Retina (tissue), 1 donor: ENCODE measurements around the gene EXOC4.

Experiments
- DNase-seq: peaks from one replicate; pipeline ENCODE4 v3.0.0-alpha.2; 2016

The EXOC4 gene

GRCh38 chr7:134058980-134059379 lies 806.1 kb downstream of the EXOC4 start:
- no peak for DNase-seq

DNA sequence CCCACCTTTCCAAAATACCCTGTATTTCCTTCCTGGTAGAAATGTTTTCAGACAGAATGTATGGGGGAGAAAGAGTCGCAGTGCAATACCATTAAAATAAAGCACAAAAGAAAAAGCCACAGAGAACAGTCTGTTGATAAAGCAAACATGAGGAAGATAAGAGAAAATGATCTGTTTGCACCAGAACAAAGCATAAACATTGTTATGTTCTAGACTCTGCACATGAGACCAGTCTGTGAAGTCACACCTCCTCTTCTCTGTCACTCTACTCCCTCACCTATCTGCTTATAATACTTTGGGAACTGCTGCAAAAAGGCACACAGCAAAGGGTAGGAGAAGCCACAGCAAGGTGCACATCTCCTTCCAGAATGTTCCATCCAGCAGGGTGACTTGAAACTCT lies 807.0 kb downstream of the EXOC4 start:
- no peak for DNase-seq

GRCh38 chr7:134060874-134061273 lies 808.0 kb downstream of the EXOC4 start:
- DNase-seq, result no peak

GRCh38 chr7:134062460-134062859 lies 809.6 kb downstream of the EXOC4 start:
- no peak for DNase-seq

GRCh38 chr7:134065415-134065814 lies 812.5 kb downstream of the EXOC4 start:
- no peak for DNase-seq

DNA sequence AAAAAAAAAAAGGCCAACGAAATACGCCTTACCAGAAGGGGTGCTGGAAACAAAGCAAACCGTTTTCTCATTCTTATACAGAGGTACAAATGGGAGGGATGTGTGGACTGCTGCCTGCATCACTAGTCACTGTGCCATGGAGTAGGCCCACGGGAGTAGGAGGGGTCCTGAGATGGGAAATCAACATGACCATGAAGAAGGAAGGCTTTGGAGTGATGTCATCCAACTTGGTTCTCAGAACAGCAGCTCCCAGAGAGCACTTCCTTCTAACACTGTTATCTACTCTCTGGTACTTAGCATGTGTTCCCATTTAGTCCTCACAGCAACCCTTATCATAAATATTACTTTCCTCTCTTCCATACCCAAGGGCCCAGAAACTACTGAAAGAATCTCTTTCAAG lies 814.3 kb downstream of the EXOC4 start:
- no peak for DNase-seq

DNA sequence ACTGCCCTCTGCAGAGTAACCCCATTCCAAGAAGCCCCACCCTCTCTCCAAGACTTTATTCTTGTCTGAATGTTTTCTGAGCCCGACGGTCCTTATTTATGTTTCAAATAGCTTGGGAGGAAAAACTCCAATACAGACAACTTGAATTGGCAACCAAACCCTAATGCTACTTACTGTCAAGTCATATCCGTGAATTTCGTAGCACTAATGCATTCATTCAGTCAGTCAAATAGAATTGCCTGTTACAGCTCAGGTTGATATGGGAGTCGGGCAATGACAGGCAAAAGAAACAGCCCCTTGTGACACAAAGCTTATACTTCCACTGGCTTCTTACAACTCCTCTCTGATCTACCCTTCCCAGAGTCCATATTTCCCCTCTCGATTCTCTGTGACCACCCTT lies 815.8 kb downstream of the EXOC4 start:
- no peak for DNase-seq

- no peak for DNase-seq
These were observed 816.3 kb downstream of the EXOC4 start for GRCh38 chr7:134069187-134069586.

DNA sequence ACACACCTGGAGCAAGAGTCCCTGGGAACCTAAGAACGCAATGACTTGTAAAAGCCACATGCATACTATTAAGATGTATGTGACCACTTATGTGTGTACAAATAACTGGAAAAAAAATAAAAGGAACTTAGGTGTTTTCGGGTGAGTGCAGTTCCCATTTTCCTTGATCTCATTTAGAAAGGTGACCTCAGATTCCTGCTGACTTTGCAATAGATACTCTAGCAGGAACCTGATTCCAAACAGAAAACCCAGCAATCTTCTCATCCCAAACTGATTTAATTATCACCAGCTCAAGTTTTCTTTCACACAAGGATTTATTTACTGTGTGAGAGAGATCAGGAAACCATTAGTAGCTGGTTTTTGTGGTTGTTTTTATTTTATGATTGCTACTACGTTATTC lies 817.8 kb downstream of the EXOC4 start:
- no peak for DNase-seq

DNA sequence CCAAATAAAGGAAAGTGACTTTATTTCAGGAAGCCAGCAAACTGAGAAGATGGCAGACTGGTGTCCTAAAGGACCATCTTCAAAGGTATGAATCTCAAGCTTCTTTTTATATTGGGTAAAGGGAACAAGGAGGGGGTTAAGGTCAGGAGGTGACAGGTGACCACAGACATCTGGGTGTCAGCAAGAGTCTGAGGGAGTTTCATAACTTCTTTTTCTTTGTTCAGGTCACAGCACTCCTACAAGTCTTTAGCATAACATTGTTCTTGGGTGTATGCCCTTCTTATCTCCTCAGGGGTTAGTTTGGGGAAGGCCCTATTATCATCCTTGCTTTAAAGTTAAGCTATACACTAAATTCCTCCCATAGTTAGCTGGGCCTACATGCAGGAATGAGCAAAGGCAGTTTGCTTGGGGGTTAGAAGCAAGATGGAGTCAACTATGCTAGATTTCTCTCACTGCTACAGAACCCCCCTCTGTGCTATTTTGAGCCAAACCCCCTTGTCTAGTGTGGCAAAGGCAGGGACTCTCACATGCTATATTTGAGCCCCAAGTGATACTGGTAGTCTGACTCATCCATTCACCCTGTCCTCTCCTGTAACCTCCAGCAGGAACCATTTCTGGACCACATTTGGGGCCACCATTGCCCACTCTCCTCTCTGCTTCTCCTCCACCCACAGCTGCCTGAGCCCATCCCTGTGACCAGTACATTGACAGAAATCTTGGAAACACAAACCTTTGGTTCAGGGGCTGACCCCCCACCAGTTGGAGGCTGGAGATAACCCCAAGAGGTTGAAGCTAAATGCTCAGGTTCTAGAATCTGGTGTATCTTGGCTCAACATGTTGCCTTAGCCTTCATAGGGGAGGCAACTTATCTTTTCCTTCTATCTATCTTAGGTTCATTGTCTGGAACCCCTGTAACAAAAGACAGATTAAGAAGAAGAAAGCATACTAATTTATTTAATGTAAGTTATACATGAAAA lies 818.8 kb downstream of the EXOC4 start:
- DNase-seq, result no peak

- peak; percentile 8 for DNase-seq
These were observed 820.4 kb downstream of the EXOC4 start for GRCh38 chr7:134073276-134073675.

- no peak for DNase-seq
These were observed 822.9 kb downstream of the EXOC4 start for GRCh38 chr7:134075799-134076198.

DNA sequence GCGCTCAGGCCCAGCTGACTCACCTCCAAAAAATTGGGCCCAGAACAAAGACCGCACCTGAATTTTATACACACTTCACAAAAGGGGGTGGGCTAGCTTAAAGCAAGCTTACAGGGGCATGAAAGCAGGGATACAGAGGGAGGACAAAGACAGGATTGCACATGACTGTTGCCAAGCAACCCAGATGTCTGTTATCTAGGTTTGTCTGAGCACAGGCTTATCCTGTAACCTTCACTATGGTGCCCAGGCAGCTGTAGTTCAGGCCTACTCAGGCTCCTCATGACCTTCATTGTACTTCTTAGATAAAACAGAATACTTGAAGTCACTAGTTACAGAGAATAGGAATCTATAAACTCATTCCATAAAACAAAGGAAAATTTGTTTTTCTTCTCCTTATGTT lies 824.7 kb downstream of the EXOC4 start:
- DNase-seq, result peak; percentile 7

GRCh38 chr7:134078991-134079390 lies 826.1 kb downstream of the EXOC4 start:
- DNase-seq, result no peak

DNA sequence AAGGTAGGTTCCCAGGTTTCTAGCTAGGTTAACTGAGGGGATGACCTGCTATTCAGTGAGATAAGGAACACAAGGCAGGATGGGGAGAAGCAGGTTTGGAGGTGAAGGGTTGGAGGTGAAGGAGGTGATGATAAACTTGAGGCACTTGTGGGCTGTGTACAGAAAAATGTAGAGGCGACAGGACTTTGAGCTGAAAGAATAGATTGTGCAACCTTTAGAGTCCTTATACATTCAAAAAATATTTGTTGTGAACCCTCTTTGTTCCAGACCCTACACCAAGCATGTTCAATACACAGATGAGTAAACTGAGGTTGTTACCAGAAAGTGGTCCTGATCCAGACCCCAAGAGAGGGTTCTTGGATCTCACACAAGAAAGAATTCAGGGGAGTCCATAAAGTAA lies 828.8 kb downstream of the EXOC4 start:
- DNase-seq, result no peak

GRCh38 chr7:134083766-134084487 lies 831.0 kb downstream of the EXOC4 start:
- no peak for DNase-seq

DNA sequence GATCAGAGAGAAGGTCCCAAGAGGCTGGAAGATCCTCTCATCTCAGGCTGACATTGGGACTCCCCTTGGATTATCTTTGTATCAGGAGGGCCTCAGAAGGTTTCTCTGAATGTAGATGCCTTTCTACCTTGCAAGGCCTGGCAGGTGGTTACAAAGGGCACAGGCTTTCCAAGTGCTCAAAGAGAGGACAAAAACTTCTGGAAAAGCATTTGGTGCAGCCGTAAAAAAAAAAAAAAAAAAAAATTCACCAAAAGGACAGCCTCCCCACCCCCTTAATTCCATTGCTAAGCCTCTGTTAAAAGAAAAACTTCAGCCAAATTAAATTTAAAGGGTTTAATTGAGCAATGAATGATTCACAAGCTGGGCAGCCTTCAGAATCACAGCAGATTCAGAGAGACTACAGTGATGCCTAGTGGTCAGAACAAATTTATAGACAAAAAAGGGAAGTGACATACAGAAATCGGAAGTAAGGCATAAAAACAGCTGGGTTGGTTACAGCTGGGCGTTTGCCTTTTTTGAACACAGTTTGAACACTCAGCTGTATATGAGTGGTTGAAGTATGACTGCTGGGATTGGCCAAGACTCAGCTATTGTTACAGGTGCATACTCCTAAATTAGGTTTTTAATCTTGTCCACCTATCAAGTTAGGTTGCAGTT lies 831.7 kb downstream of the EXOC4 start:
- no peak for DNase-seq

- no peak for DNase-seq
These were observed 832.4 kb downstream of the EXOC4 start for GRCh38 chr7:134085311-134085710.

GRCh38 chr7:134086998-134087735 lies 834.3 kb downstream of the EXOC4 start:
- DNase-seq, result no peak

DNA sequence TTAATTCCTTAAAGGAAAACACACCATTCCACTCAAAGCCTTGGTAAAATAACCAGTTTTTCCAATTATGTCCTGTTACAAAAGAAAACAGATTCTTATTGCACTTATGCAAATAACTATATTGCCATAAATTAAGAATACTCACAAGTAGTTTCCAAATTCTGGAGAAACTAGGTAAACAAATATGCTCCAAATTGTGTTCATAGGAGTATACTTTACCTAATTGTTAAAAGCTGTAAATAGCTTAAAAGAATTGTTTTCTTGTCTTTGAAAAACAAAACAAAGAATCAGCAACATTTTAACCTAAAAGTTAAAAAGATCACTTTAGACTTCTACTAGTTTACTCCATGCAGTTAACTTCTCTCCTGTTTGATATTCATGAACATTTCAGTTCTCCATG lies 835.3 kb downstream of the EXOC4 start:
- DNase-seq, result no peak

DNA sequence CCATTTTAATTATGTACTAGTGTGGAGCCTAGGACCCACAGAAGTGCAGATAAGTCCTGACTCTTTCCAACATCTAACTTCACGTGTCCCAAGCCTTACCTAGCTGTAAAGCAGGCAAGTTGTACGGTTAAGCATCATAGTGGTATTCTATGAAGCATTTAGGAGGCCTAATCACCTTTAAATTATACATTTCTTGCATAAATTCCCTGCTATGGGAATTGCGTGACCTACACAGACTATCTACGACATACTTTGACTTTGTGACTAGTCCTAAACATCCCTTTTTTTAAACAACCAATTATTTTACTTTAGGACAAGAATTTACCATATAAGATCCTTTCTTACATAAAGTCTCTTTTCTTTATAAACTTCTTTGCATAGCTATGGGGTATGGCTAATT lies 836.6 kb downstream of the EXOC4 start:
- no peak for DNase-seq

- no peak for DNase-seq
These were observed 845.2 kb downstream of the EXOC4 start for GRCh38 chr7:134098072-134098471.

GRCh38 chr7:134101716-134102115 lies 848.8 kb downstream of the EXOC4 start:
- DNase-seq, result peak; percentile 39
